Measurements from ENCODE around the gene MTCH1. TPM values are rescaled to one million over a fixed set of nuclear protein-coding genes. Genes with fewer than 3 reads are reported as not detected.

The MTCH1 gene
- total and polyA plus RNA-seq, 7 donors: 141 to 198 (median 163) TPM

GRCh38 chr6:36964349-36964748 is 21.6 kb downstream of the MTCH1 start:
- no peak overlapping the region for H3K4me3 ChIP-seq
- TF ChIP-seq POLR2A (IDR thresholded peaks at IDR 0.05): no peak
- TF ChIP-seq POLR2AphosphoS5 (IDR thresholded peaks at IDR 0.05): no peak
- TF ChIP-seq EP300 (IDR thresholded peaks at IDR 0.05): no peak
- TF ChIP-seq, protein P1, sequence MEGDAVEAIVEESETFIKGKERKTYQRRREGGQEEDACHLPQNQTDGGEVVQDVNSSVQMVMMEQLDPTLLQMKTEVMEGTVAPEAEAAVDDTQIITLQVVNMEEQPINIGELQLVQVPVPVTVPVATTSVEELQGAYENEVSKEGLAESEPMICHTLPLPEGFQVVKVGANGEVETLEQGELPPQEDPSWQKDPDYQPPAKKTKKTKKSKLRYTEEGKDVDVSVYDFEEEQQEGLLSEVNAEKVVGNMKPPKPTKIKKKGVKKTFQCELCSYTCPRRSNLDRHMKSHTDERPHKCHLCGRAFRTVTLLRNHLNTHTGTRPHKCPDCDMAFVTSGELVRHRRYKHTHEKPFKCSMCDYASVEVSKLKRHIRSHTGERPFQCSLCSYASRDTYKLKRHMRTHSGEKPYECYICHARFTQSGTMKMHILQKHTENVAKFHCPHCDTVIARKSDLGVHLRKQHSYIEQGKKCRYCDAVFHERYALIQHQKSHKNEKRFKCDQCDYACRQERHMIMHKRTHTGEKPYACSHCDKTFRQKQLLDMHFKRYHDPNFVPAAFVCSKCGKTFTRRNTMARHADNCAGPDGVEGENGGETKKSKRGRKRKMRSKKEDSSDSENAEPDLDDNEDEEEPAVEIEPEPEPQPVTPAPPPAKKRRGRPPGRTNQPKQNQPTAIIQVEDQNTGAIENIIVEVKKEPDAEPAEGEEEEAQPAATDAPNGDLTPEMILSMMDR (IDR thresholded peaks at IDR 0.05): no peak
- H3K27me3 ChIP-seq: no peaks in the 10 kb centered on the region
- peaks cover 16 to 31% (median 22%) of the 10 kb centered on the region in 4 donors for H3K36me3 ChIP-seq
- 77 to 87% methylated on average over 6 of the region's 6 CpGs for WGBS, 2 donors
- no peak for DNase-seq
- H3K4me1 ChIP-seq: peaks cover 0 to 9% (median 7%) of the 10 kb centered on the region in 4 donors
- H3K27ac ChIP-seq: no peak overlapping the region
- H3K9me3 ChIP-seq: no peaks in the 10 kb centered on the region
- intact Hi-C loops (cut with DNase I): no loop called here

DNA sequence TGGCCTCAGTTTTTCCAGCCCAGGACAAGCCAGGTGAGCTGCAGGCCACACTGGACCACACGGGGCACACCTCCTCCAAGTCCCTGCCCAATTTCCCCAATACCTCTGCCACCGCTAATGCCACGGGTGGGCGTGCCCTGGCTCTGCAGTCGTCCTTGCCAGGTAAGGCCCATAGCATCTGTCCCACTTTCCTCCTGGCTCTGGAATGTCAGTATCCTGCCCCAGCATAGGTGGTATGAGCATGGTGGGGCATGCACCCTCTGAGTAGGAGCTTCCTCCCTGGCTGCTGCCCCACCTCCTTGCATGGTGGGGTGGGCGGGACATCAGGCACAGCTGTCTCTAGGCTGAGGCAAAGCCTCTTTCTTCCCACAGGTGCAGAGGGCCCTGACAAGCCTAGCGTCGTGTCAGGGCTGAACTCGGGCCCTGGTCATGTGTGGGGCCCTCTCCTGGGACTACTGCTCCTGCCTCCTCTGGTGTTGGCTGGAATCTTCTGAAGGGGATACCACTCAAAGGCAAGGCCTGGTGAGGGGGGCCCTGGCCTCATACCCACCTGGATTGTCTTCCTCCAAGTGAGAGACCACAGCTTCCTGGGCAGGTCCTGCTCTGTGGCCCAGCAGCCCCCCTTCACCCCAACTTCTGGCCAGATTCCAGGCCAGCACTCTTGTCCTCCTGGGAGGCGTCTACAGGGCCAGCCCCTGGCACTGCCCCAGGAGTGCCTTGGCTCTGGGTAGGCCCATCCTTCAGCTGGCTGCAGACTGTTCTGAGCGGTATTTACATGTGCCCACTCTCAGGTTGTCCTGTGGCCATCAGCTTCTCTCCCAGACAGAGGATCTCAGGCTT is 22.3 kb downstream of the MTCH1 start:
- no peaks in the 10 kb centered on the region for H3K27me3 ChIP-seq
- no peak overlapping the region for H3K4me3 ChIP-seq
- H3K9me3 ChIP-seq: no peaks in the 10 kb centered on the region
- peaks cover 9 to 24% (median 15%) of the 10 kb centered on the region in 4 donors for H3K36me3 ChIP-seq
- intact Hi-C loops (cut with DNase I): no loop called here
- H3K4me1 ChIP-seq: peaks cover 0 to 9% (median 7%) of the 10 kb centered on the region in 4 donors
- TF ChIP-seq, protein P1 (IDR thresholded peaks at IDR 0.05): no peak
- TF ChIP-seq POLR2AphosphoS5 (IDR thresholded peaks at IDR 0.05): peak in 1 of 4 donors; percentile 2
- WGBS, 2 donors: 46 to 57% methylated on average over 11 of the region's 11 CpGs
- no peak for DNase-seq
- H3K27ac ChIP-seq: no peak overlapping the region

DNA sequence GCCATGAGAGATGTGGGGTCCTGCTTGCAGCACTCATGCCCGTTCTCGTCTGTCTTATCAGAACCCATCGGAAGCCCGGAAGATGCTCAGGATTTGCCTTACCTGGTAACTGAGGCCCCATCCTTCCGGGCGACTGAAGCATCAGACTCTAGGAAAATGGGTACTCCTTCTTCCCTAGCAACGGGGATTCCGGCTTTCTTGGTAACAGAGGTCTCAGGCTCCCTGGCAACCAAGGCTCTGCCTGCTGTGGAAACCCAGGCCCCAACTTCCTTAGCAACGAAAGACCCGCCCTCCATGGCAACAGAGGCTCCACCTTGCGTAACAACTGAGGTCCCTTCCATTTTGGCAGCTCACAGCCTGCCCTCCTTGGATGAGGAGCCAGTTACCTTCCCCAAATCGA is 23.1 kb downstream of the MTCH1 start:
- DNase-seq: peak; percentile 80
- Histone ChIP-seq H3K27me3 (no peaks in the 10 kb centered on the region), H3K36me3 (peaks cover 2 to 16% (median 8%) of the 10 kb centered on the region in 4 donors), H3K9me3 (no peaks in the 10 kb centered on the region), H3K27ac (no peak overlapping the region), H3K4me3 (no peak overlapping the region), H3K4me1 (peaks cover 0 to 9% (median 7%) of the 10 kb centered on the region in 4 donors)
- TF ChIP-seq POLR2A (IDR thresholded peaks at IDR 0.05): no peak
- TF ChIP-seq, protein P1 (IDR thresholded peaks at IDR 0.05): no peak
- no peak for TF ChIP-seq POLR2AphosphoS5 (IDR thresholded peaks at IDR 0.05)
- TF ChIP-seq EP300 (IDR thresholded peaks at IDR 0.05): no peak
- 51 to 79% methylated on average over 12 of the region's 12 CpGs for WGBS, 2 donors
- intact Hi-C loops (cut with DNase I): no loop called here

- no peaks in the 10 kb centered on the region for H3K27me3 ChIP-seq
- H3K27ac ChIP-seq: no peak overlapping the region
- H3K4me3 ChIP-seq: no peak overlapping the region
- no peaks in the 10 kb centered on the region for H3K9me3 ChIP-seq
- H3K4me1 ChIP-seq: peaks cover 0 to 9% (median 7%) of the 10 kb centered on the region in 4 donors
- no peak for TF ChIP-seq POLR2AphosphoS5 (IDR thresholded peaks at IDR 0.05)
- TF ChIP-seq, protein P1 (IDR thresholded peaks at IDR 0.05): no peak
- TF ChIP-seq EP300 (IDR thresholded peaks at IDR 0.05): no peak
- TF ChIP-seq POLR2A (IDR thresholded peaks at IDR 0.05): no peak
- WGBS, 2 donors: 69 to 77% methylated on average over 40 of the region's 40 CpGs
- H3K36me3 ChIP-seq: peaks cover 0 to 5% (median under 1%) of the 10 kb centered on the region in 4 donors
- DNase-seq: no peak
- intact Hi-C loops (cut with DNase I): no loop called here
Measured at GRCh38 chr6:36961441-36962435, 24.3 kb downstream of the MTCH1 start.

Measured in sigmoid colon (tissue), 7 donors.